Fibroblast of villous mesenchyme (primary cell): ENCODE data around the gene RNASE7. TPM values are rescaled to one million over a fixed set of nuclear protein-coding genes. Genes with fewer than 3 reads are reported as not detected.
"Not testable (repeated sequence)": the region's sequence is repeated elsewhere in the genome, so short reads cannot be mapped to it uniquely, and the experiment has no call there.

Source experiments
- DNase-seq: peaks from one replicate; pipeline ENCODE4 v3.0.0-alpha.2; 2010; ENCODE audit warnings: low read depth
- H3K4me3 ChIP-seq: 2 replicates; pipeline ENCODE4 v1.5.1; 2011; ENCODE audit warnings: low read depth, mild to moderate bottlenecking, low read length
- CTCF ChIP-seq: IDR thresholded peaks from 2 replicates; pipeline ENCODE4 v1.5.1; 2012; ENCODE audit warnings: low read depth, mild to moderate bottlenecking, low read length; ENCODE audit not compliant: insufficient read depth
- total RNA-seq: library from RNA; depleted of rRNA; stranded (reverse); fragments of >200 nt; gene quantifications from 2 replicates; pipeline ENCODE4 v1.2.3, GENCODE V29; 2012

Gene RNASE7
- total RNA-seq, 1 donor, result not detected

GRCh38 chr14:20999591-20999990 lies 42.6 kb upstream of the RNASE7 start:
- no peak for DNase-seq
- TF ChIP-seq CTCF, result no peak
- H3K4me3 ChIP-seq, result no peak overlapping the region

GRCh38 chr14:21001218-21001617 lies 40.9 kb upstream of the RNASE7 start:
- DNase-seq, result no peak
- no peak for TF ChIP-seq CTCF
- H3K4me3 ChIP-seq, result no peak overlapping the region

DNA sequence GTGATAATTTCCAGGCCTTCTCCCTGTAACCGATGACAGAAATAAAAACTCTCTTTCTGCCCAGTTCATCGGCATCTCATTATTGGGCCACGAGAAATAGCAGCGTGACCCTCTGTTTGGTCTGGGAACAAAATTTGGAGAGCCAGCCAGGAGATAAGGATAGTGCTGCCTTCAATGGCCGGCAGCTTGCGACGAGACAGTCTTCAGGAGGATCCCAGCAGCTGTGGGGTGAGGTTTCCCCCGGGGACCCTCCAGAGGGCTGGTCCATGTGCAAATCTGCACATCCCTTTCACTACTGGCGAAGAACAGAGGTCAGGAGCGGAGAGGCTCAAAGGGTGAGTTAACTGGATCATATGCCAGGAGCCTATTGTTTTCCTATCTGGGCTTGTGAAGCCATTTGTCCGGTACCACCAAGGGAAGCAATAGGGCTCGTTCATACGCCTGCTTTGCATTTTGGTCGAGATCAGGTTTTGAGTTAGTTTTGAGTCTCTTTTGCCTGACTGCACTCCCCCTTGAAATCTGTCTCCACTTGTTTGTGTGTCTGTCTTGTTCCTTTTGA lies 38.3 kb upstream of the RNASE7 start:
- no peak for DNase-seq
- H3K4me3 ChIP-seq, result no peak overlapping the region
- TF ChIP-seq CTCF, result no peak

- not testable (repeated sequence) for H3K4me3 ChIP-seq
- DNase-seq, result peak; percentile 49
Measured at GRCh38 chr14:21009721-21010120, 32.4 kb upstream of the RNASE7 start.

- DNase-seq, result no peak
- no peak for TF ChIP-seq CTCF
- H3K4me3 ChIP-seq, result no peak overlapping the region
Measured at GRCh38 chr14:21011136-21011535, 31.0 kb upstream of the RNASE7 start.

DNA sequence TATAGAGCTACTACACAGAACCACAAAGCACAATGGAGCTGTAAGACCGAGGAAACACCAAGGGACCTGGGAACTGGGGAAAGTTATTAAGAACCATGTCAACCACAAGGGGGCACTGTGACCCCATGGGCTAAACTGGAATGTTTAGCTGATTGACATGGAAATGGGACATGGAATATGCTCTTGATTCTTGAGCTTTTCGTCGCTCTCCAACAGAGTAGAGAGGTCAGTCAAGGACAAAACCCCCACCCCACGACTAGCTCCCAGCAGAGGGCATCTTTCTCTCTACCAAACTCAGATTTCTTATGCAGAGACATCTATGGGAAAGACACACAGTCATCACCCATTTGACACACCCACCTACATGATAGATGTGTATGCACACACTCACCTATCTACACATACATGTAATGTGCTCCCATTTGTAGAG lies 27.4 kb upstream of the RNASE7 start:
- DNase-seq, result peak; percentile 83
- TF ChIP-seq CTCF, result peak; percentile 95
- H3K4me3 ChIP-seq, result no peak overlapping the region

- no peak overlapping the region for H3K4me3 ChIP-seq
- DNase-seq, result no peak
- TF ChIP-seq CTCF, result no peak
Measured at GRCh38 chr14:21015312-21015711, 26.9 kb upstream of the RNASE7 start.
